HG02973 (cell line): ENCODE results near the gene ASNS.
A peak's percentile ranks its signal among the peaks of the same experiment; 100 is the strongest.
"Not testable (repeated sequence)": the region's sequence is repeated elsewhere in the genome, so short reads cannot be mapped to it uniquely, and the experiment has no call there.

Experiments
- ATAC-seq: cut with Tn5 transposase; IDR thresholded peaks from one replicate; pipeline ENCODE4 v1.9.1; 2021; ENCODE audit warnings: moderate library complexity; ENCODE audit not compliant: unreplicated experiment

The ASNS gene, protein sequence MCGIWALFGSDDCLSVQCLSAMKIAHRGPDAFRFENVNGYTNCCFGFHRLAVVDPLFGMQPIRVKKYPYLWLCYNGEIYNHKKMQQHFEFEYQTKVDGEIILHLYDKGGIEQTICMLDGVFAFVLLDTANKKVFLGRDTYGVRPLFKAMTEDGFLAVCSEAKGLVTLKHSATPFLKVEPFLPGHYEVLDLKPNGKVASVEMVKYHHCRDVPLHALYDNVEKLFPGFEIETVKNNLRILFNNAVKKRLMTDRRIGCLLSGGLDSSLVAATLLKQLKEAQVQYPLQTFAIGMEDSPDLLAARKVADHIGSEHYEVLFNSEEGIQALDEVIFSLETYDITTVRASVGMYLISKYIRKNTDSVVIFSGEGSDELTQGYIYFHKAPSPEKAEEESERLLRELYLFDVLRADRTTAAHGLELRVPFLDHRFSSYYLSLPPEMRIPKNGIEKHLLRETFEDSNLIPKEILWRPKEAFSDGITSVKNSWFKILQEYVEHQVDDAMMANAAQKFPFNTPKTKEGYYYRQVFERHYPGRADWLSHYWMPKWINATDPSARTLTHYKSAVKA

DNA sequence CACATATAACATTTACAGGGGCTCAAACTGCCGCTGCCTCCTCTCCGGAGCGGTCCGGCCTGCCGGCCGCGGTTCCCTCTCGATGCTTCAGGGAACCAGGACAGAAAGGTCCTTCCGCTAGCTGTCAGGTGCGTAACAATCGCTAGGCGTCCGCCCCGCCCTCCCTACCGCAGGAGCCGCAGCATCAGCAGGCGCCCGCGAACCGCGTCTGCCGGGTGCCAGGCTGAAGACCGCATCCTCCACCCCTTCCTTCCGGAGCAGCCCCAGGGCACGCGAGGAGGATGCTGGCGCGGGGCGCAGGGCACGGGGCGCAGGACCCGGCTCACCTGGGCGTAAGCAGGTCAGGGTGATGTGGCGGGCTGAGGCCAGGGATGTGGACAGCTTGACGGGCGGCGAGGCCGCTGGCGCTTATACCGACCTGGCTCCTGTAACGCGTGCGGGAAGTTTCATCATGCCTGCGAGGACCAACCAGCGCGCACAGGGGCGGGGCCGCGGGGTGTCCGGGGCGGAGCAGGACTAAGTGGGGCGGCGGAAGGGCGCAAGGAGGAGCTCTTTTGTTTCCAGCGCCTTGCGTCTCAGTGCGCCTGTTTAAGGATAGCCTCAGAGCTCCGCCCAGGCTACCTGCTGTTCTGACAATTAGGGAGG lies at the start of gene ASNS:
ASNS (minus strand) TSS at position 384 of the 645 bp plus-strand sequence. CDS start 3,252 bp downstream, outside the sequence.
- peak; percentile 99 for ATAC-seq

DNA sequence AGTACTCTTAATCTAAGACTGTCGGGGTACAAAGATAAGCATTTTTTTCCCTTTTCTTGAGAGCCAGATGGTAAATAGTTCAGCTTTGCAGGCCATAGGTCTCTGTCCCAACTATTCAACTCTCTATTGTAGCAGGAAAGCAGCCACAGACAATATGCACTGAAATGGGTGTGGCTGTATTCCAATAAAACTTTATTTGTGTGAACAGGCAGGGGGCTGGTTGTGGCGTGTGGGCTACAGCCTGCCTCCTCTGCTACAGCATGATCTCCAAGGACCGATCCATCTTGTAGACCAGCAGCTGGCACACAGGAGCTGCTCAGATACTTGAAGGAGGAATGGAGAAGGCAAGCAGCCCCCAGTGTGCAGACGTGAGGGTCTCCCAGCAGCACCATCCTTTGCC lies 49.0 kb upstream of the ASNS start:
- ATAC-seq: not testable (repeated sequence)

DNA sequence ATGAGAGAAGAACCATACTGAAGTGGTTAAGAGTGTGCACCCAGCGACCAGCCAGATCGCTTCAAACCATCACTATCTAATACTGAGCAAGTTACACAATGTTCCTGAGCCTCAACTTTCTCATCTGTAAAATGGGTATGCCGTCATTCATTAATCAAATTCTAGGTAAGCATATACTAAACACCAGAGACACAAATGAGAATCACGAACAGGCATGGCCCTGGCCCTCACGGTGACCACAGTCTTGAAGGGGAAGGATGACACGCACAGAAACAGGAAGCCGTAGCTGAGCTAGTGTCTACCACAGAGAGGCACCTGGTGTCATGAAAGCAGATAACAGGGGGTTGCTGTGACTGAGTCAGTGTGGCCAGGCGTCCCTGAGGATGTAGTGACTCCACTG lies 43.1 kb upstream of the ASNS start:
- not testable (repeated sequence) for ATAC-seq

DNA sequence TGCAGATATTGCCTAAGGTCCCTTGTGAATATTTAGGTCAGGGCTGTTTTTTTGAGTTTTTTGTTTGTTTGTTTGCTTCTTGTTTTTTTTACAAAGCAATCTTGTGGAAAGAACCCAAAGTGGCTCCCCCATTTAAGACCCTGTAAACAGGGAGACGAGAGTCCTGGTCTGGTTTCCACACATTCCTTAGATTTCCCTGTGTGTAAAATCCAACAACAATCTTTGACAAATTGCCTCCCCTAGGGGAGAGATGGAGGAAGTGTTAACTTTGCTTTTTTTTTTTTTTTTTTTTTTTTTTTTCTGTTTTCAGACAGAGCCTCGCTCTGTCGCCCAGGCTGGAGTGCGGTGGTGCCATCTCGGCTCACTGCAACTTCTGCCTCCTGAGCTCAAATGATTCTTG lies 40.1 kb upstream of the ASNS start:
- not testable (repeated sequence) for ATAC-seq

DNA sequence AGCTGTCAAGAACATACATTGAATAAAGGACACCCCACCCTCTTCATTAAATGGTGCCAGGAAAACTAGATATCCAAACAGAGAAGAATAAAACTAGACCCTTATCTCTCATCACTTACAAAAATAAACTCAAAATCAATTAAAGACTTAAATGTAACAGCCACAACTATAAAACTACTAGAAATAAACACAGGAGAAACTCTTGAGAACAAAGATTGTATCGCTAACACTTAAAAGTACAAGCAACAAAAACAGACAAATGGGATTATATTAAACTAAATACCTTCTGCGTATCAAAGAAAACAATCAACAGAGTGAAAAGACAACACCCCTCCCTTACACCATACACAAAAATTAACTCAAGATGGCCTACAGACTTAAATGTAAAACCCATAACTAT lies 24.7 kb upstream of the ASNS start:
- ATAC-seq: not testable (repeated sequence)

DNA sequence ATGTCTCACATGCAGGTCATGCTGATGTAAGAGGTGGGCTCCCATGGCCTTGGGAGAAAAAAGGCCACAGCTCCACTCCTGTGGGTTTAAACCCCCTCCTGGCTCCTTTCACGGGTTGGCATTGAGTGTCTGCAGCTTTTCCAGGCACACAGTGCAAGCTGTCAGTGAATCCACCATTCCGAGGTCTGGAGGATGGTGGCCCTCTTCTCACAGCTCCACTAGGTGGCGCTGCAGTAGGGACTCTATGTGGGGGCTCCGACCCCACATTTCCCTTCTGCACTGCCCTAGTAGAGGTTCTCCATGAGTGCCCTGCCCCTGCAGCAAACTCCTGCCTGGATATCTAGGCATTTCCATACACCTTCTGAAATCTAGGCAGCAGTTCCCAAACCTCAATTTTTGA lies 19.5 kb upstream of the ASNS start:
- not testable (repeated sequence) for ATAC-seq

DNA sequence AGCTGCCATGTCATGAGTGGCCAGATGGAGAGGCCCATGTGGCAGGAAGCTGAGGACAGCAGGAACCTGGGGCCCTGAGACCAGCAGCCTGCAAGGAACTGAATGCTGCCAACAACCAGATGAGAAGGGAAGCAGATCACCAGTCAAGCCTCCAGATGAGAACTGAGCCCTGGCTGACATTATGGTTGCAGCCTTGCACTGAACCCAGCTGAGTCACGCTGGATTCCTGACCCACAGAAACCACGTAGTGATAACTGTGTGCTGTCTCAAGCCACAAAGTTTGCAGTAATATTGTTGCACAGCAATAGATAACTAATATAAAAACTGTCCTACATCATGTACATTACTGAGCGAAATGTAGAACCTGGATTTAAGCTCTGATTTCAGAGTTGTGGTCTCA lies 7.3 kb upstream of the ASNS start:
- not testable (repeated sequence) for ATAC-seq

DNA sequence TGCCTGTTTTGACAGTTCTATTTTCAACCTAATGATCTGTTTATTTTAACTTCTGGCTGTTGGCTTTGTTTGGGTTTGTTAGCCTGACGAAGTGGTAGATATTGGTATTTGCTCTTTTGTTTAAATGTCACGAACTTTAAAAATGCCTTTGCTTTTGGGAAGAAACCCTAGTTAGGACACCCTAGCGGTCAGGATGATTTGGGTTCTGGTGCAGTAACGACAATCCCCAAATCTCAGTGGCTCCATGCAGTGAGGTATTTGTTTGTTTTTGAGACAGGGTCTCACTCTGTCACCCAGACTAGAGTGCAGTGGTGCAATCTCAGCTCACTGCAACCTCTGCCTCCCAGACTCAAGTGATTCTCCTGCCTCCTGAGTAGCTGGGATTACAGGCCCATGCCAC lies 2.7 kb upstream of the ASNS start:
- not testable (repeated sequence) for ATAC-seq

DNA sequence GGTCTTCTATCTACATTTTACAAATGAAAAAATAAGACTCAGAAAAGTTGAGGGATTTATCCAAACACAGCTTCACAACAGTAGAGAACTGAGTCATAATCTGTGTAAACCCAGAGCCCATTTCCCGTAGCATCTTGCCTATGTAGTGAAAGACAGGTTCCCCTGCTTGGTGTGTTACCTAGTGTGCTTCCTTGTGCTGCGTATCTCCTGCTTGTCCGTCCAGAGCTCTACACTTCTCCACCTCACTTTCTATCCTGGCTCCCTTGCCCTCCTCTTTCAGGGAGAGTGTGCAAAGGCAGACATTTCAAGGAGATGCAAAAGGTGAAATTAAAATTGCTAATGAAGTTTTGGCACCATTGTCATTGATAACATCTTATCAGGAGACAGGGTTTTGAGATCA lies 1.4 kb upstream of the ASNS start:
- no peak for ATAC-seq

DNA sequence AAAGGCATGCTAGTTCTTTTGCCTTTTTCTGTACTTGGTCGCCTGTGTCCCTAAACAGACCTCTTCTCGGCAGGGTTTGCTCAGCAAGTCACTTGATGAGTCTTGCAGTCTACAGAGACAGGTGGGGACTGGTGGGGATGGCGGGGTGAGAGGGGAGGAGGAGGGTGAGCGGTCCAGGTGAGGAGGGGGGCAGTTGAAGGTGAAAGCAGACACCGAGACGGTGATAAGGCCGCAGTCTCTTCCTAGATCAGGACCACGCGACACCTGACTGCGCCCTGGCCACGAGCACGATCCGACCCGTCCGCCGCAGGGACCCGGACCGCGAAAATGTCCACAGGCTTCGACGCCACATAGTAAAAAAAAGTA lies 566 bp downstream of the ASNS start:
- ATAC-seq: peak; percentile 27

DNA sequence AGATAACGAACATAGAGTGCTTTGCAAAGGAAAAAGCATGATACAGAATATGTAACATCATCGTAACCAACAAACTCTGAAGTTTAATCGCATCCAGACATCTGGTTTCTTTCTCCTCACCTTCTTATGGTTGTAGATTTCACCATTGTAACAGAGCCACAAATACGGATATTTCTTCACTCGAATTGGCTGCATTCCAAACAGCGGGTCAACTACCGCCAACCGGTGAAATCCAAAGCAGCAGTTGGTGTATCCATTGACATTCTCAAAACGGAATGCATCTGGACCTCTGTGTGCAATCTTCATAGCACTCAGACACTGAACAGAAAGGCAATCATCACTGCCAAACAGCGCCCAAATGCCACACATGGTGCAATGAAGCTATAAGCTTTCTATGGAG lies 3.4 kb downstream of the ASNS start:
- ATAC-seq: no peak

DNA sequence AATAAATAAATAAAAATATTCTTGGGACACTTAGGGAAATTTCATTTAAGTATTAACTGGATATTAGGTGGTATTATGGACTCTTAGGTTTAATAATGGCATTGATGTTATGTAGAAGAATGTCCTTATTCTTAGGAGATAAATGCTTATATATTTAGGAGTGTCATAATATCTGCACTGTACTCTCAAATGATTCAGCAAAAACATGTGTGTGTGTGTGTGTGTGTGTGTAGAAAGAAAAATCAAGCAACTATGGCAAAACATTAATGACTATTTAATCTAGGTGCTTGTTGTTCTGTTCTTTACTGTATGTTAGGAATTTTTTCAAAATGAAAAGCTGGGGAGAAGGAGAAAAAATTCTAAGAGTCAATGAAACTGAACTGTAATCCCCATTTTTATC lies 3.9 kb downstream of the ASNS start:
- no peak for ATAC-seq

DNA sequence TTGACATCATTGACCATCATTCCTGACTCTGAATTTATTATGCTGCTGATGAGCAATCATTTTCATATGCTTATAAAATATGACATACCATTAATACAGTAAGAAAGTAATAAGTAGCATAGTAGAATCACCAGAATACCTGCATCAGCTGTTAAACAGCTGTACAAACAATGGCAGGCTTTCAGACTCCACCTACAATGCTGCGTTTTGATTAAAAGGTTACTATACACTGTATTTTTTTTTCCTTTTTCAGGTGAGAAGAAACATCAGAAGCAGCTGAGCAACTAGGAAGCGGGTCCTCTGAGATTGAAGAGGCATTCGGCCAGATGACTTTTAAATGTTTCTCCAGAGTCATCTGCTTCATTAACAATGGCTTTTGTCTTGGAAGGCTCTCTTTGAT lies 7.1 kb downstream of the ASNS start:
- no peak for ATAC-seq

DNA sequence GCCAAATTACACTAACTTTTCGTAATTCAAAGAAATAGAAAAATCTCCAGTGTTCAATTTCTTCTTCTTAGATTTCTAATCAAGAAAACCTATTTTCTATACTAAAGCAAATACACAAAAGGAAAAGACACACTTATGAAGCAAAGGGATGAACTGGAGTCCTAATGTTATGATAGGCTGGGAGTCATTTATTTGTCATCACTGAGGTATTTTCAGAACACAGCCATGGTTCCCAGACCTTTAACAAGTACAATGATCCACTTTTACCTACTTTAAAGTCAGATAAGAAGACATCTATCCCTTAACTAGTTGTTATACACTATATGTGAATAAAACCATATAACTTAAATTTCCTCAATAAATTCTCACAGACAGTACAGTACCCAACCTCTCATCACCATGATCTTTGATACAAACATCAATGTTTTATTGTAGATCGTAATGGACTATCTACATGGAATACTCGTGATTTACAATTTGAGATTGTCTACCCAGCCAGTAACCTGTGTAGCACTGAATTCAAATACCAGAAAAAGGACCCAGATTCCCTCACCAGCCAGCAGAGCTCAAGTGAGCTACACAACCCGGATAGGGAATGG lies 12.5 kb downstream of the ASNS start:
- no peak for ATAC-seq

DNA sequence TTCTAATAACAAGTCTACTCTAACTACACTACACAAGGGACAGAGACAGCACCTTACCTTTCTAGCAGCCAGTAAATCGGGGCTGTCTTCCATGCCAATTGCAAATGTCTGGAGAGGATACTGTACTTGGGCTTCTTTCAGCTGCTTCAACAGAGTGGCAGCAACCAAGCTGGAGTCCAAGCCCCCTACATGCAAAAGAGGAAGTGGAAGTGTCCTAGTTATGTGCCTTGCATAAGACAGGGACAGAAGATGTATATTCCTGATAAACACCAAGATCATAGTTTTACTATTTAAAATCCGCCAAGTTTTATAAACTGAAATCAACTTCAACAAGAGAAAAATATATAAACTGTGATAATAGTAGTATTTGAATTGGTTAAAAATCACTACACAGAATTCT lies 14.0 kb downstream of the ASNS start:
- ATAC-seq: no peak

DNA sequence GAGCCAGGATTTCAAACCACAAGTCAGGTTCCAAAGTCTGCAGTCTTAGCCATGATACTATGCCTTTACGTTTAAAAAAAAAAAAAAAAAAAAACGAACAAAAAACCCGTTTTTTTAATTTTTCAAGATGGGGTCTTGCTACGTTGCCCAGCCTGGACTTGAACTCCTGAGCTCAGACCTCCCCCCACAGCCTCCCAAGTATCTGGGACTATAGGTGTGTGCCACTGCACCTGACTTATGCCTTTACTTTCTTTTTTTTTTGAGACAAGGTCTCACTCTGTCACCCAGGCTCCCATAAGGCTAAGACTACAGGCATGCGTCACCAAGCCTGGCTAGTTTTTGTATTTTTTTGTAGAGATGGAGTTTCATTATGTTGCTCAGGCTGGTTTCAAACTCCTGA lies 14.7 kb downstream of the ASNS start:
- ATAC-seq: no peak

DNA sequence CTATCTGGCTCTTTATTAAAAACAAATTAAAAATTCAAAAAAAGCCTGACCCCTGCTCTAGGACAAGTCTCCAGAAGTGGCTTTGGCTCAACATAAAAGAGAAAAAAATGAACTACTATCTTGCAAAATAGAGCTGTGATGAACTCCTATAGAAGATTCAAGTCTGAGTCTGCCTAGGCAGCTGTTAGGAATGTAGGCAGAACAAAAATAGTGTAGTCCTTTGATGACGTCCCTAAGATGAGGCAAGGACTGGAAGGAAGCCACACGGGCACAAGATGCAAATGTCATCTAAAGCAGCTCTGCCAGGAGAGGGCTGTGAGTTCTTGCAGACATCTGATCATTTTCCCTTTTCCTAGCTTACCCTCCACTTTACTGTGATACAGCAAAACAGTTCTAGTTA lies 20.5 kb downstream of the ASNS start:
- no peak for ATAC-seq

DNA sequence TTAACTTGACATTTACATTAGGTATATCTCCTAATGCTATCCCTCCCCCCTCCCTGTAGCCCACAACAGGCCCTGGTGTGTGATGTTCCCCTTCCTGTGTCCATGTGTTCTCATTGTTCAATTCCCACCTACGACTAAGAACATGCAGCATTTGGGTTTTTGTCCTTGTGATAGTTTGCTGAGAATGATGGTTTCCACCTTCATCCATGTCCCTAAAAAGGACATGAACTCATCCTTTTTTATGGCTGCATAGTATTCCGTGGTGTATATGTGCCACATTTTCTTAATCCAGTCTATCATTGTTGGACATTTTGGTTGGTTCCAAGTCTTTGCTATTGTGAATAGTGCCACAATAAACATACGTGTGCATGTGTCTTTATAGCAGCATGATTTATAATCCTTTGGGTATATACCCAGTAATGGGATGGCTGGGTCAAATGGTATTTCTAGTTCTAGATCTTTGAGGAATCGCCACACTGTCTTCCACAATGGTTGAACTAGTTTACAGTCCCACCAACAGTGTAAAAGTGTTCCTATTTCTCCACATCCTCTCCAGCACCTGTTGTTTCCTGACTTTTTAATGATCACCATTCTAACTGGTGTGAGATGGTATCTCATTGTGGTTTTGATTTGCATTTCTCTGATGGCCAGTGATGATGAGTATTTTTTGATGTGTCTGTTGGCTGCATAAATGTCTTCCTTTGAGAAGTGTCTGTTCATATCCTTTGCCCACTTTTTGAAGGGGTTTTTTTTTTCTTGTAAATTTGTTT lies 21.8 kb downstream of the ASNS start:
- ATAC-seq: not testable (repeated sequence)

DNA sequence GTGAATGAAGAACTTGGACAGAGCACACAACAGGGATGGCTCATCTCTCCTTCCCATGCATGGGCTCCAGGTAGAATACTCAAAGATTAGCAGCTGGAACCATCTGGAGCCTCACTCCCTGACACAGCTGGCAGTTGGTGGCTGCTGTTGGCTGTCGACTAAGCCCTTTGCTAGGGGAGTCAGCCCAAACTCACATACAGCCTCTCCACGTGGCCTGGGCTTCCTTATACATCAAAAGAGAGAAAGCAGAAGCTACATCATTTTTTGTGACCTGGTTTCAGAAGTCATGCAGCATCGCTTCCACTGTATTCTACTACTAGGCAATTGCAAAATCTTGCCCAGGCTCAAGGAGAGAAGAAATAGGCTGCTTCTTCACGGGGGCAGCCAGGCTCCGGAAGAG lies 24.4 kb downstream of the ASNS start:
- no peak for ATAC-seq

DNA sequence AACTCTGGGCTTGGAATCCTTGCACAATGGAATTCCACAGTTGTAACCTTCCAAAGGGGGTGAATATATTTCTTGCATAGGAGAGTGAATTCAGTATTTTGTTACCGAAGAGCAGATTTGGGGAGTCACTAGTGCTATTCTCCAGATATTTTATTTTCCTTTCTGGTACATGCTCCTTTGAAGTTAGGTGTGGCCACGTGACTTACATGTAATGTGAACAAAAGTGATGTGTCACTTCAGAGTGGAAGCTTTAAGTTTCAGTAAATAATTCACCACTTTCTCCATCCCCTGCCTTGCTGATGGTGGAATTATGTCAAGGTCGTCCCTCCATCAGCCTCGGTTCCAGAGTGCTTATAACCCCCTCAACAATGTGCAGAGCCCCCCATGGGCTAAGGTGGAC lies 25.3 kb downstream of the ASNS start:
- ATAC-seq: no peak

DNA sequence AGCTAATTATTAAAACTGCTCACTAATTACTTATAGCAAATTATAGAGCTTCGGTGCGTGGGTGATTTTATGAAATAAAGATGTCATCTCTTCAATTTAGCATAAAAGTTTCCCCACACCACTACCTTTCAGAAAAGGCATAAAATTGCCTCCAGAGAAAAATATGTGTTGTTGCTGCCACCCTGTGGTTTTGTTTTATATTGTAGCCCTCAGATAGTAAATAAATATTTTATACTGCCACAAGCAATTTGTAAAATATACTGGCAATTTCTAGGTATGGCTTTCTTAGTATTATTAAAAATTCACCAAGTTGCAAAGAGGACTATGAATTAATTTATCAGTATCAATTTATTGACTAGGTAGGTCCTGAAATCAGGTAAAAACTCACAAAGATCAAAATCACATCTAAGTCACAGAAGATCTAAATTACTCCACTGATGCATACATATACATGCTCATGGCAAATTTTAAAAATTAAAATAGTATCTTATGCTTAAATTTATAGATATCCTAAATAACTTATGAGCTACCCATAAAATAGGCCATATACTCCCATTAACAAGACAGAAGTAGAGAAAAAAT lies 26.5 kb downstream of the ASNS start:
- ATAC-seq: peak; percentile 47
